Left cardiac atrium (tissue), 4 donors: Measurements from ENCODE around the gene SLC15A5. TPM values are rescaled to one million over a fixed set of nuclear protein-coding genes. Genes with fewer than 3 reads are reported as not detected.

Source experiments
- ATAC-seq, 2 donors: fragments of 200-7000 bp; cut with Tn5 transposase; one replicate each; pipeline ENCODE4 v1.9.1; 2020; ENCODE audit warnings: mild to moderate bottlenecking in 2 of 2, moderate library complexity in 2 of 2
- DNase-seq: peaks from one replicate; pipeline ENCODE4 v3.0.0-alpha.2; 2020
- intact Hi-C, 2 donors: fragments of 100-400 bp; cut with DNase I; formaldehyde crosslinking; loops; one replicate each; pipeline versions ENCODE4 v1.14.1 to v1.15.1; 2022 to 2023
- total RNA-seq, 2 donors: library from RNA; stranded (reverse); fragmentation: NEBNext Ultra II Directional; extraction: Animal tissue kit (Norgen Biotek cat#: 25700); gene quantifications; one replicate each; pipeline ENCODE4 v1.2.1, GENCODE V29; 2021
- donor health status: DM: no; HTN: yes; CAD: no.
- donor health status: DM: no; HTN: yes; CAD: no; lungs with severe emphysema.
- donor health status: DM: yes; HTN: yes; CAD: no.
- donor health status: Dilated cardiomyopathy.

Gene SLC15A5
- total RNA-seq, 2 donors from 2014 or later = not detected

GRCh38 chr12:16148938-16149337 lies 128.5 kb downstream of the SLC15A5 start:
- ATAC-seq = no peak
- intact Hi-C loops = no loop called here
- no peak for DNase-seq

Other genes with a start within 250 kb of the SLC15A5 start
- 100 to 1,000 TPM; 214 to 341 TPM for gene MGST1, start 70.0 kb upstream of the SLC15A5 start, total RNA-seq